Measurements from ENCODE around the gene CTDP1.
A peak's percentile ranks its signal among the peaks of the same experiment; 100 is the strongest.
"Not testable (repeated sequence)": the region's sequence is repeated elsewhere in the genome, so short reads cannot be mapped to it uniquely, and the experiment has no call there.

Gene CTDP1

GRCh38 chr18:79747156-79747845 lies 67.7 kb downstream of the CTDP1 start:
- no peak for DNase-seq

DNA sequence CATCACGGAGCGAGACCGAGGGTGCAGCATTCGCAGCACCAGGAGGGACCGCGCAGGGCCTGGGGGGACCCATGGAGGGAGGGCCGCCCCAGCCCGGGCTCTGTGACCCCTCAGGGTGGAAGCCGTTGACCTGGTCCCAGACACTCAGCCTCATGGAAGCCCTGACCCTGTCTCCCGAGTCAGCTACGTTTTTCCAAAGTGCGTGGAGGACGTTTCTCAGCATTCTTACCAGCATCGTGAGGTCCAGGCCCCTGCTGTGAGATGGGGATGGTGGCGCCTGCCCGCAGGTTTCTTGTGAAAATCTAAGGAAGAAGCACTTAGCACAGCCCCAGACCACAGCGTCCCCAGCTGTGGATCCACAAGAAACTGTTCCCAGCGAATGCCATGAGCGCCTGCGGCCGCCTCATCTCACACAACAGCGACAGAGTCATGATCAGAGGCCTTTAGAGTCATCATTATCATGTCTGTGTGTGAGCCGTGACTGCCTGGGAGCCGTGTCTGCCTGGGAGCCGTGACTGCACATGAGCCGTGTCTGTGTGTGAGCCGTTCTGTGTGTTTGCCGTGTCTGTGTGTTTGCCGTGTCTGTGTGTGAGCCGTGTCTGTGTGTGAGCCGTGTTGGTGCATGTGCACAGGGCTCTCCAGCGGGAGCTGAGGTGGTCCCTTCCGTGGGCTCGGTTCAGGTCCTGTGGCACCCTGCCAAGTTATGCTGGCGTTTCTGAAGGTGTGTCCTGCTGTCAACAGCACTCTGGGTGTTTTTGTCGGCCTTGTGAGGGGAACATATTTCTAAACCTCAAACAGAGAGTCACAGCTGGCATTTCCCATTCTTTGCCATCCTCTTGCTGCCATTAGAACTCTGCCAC lies 68.9 kb downstream of the CTDP1 start:
- DNase-seq = no peak

DNA sequence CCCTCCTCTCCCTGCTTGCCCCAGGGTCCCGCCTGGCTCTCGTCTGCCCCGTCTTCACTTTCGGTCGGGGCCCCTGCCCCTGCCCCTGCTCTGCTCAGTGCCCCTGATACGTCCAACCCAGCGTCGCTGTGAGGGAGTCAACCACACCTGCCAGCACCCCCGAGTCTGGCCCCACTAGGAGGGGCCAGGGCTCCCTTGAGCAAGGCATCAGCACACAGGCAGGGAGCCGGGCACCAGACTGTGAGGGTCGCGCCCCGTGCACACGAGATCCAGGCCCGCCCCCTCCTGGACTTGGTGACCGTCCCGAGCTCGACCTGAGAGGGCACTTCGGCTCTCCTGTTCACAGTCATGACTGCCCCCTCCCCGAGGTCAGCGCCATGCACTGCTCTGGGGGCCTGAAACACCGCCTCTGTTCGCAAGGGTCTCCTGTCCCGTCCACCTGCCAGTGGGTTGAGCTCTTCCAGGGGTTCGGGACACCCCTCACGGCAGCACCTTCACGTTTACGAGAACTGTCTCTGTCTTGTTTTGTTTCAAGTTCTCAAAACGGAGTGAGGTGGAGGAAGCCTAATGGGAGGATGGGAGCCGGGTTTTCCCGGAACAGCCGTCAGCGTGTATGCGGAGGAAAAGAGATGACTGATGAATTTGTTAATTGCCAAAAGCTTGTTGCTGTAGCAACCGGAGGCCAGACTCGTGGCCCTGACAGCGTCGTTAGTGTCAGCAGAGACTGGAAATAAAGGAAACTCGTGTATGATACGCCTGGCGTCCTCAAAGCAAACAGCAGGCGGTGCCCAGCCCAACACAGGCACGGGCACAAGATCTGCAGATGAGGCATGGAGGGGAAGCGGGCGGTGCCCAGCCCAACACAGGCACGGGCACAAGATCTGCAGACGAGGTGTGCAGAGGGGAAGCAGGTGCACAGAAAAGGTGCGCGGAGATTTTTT lies 69.9 kb downstream of the CTDP1 start:
- no peak for DNase-seq

- no peak for DNase-seq
These were observed 71.5 kb downstream of the CTDP1 start for GRCh38 chr18:79750980-79751571.

DNA sequence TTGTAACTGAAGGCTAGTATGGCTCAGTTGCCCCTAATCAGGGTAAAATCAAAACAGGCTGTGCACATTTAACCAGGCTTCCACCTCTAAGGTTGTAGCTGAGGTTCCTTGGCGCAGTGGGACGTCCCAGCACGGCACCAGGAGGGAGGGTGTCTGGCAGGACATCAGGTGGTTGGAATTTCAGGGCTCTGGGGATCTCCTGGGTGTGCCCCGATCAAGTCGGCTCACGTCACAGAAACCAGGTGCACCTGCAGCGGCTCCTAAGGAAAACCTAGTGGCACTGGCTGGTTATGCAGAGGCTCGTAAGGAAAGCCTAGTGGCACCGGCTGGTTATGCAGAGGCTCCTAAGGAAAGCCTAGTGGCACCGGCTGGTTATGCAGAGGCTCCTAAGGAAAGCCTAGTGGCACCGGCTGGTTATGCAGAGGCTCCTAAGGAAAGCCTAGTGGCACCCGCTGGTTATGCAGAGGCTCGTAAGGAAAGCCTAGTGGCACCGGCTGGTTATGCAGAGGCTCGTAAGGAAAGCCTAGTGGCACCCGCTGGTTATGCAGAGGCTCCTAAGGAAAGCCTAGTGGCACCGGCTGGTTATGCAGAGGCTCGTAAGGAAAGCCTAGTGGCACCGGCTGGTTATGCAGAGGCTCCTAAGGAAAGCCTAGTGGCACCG lies 72.4 kb downstream of the CTDP1 start:
- not testable (repeated sequence) for DNase-seq

- not testable (repeated sequence) for DNase-seq
These were observed 73.3 kb downstream of the CTDP1 start for GRCh38 chr18:79752946-79753345.

DNA sequence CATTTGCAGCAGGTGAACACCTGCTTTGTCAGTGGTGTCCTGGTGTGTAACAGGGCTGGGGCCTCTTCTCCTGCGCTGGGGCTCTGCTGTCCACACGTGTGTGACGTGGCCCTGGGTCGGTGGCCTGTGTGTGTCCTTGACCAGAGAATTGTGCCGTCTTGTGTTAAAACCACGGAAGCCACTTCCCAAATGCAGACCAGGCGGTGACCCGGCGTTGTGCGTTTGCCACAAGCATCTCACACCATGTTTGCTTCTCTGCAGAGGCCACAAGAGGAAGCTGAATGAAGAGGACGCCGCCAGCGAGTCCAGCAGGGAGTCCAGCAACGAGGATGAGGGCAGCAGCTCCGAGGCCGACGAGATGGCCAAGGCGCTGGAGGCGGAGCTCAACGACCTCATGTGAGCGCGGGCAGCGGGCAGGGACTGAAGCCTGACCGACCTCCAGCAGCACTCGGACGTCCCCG lies 73.8 kb downstream of the CTDP1 start:
- DNase-seq = no peak

DNA sequence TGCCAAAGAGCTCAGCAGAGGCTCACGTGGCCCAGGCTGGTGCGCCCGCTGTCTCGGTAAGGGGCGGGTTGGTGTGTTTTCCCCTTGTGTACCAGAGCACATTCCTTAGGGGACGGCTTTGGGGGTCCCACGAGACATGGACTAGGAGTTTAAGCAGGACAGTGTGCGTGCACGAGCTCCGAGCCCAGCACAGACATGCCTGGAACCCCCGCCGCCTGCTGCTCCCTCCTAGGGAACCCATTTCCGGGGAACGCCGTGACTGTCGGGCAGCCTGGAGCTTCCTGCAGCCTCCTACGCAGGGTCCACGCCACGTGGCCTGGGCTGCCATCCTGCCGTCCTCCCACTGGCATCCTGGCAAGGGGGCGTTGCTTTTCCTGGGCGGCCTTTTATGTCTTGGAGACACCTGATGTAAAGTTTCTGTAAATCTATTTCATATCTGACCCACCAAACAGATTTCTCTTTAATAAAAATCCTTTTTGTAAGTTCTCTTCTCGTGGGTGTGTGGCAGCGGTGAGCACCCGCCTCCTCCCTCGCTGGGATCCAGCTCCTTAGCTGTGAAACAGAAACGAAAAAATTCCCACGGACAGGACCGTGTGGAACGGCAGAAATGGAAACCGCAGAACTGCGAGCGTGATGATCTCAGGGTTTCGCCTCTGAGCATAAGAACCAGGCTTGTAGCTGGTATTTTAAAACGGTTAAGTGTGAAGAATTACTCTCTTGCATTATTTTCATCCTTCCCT lies 74.6 kb downstream of the CTDP1 start:
- no peak for DNase-seq

GRCh38 chr18:79754831-79755351 lies 75.3 kb downstream of the CTDP1 start:
- no peak for DNase-seq

GRCh38 chr18:79755496-79756142 lies 76.0 kb downstream of the CTDP1 start:
- DNase-seq = no peak

DNA sequence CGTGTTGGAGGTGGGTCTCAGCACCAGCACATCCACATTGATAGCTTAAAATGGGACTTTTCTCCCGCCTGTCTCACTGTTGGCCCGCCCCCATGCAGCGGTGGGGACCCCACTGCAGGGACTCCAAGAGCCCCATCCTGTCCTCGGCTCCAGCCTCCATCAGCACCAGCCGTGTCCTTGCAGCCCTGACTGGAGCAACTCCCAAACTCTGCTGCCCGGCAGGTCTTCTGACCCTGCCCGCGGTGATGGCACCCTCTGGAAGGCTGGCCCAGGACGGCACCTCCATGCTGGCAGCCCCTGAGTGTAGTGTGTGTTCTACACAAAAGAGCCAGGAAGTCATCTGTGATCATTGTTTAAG lies 76.5 kb downstream of the CTDP1 start:
- no peak for DNase-seq

DNA sequence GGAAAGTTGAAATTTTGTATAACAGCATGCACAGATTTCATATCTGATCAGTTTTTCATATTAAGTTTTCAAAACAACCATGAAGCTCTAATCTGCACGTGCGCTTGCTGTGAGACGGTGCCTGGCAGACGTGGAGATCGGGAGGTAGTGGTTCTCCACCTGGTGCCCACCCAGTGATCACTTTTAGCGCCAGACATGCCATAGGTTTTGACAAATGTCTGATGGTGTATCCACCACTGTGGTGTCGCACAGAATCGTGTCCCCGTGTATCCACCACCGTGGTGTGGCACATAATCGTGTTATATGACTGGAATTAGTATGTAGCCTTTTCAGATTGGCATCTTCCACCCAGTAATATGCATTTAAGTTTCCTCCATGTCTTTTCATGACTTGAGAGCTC lies 77.2 kb downstream of the CTDP1 start:
- DNase-seq = no peak

- no peak for DNase-seq
These were observed 80.7 kb downstream of the CTDP1 start for GRCh38 chr18:79760348-79760747.

DNA sequence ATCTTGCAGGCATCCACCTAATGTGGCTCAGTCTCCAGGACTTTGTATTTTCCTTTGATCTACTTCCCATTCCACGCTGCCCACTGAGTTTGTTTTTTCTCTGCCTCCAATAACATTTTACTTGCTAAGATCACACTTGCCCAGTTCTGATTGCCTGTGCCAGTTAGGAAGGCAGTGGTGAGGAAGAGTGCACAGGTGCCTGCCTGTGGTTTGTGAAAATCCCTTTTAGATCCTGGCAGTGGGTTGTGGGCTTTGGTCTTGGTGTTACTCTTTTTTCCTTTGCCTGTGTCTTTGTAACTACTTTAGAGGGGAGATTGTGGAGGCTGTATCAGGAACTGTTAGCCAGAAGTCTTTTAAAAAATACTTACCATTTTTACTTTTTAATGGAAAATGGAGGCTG lies 81.3 kb downstream of the CTDP1 start:
- no peak for DNase-seq

DNA sequence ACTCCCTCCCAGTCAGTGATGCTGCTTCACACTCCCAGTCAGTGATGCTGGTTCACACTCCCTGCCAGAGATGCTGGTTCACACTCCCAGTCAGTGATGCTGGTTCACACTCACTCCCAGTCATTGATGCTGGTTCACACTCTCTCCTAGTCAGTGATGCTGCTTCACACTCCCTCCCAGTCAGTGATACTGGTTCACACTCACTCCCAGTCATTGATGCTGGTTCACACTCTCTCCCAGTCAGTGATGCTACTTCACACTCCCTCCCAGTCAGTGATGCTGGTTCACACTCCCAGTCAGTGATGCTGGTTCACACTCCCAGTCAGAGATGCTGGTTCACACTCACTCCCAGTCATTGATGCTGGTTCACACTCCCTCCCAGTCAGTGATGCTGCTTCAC lies 83.8 kb downstream of the CTDP1 start:
- no peak for DNase-seq

DNA sequence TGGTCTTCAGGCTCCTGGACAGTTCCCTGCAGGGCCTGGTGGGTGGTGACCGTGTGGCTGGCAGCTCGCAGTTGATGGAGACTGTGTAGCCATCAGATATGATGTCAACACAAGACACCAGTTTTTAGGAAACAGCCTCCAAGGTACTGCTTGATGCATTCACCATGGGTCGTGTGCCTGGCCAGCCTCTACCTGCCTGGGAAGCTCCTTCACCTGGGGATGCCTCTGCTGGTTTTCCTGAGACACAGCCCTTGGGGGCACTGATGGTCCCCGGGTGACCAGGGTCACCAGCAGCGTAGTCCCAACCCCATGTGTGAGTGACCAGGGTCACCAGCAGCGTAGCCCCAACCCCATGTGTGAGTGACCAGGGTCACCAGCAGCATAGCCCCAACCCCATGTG lies 84.5 kb downstream of the CTDP1 start:
- no peak for DNase-seq

- DNase-seq = peak; percentile 35
These were observed 86.1 kb downstream of the CTDP1 start for GRCh38 chr18:79765491-79766245.

- peak; percentile 77 for DNase-seq
These were observed 86.7 kb downstream of the CTDP1 start for GRCh38 chr18:79766308-79766707.

GRCh38 chr18:79768745-79769144 lies 89.1 kb downstream of the CTDP1 start:
- DNase-seq = no peak

Data from NCI-H146 (cell line).